ENCODE results near the gene CRTC3. TPM values are rescaled to one million over a fixed set of nuclear protein-coding genes. Genes with fewer than 3 reads are reported as not detected.
A peak's percentile ranks its signal among the peaks of the same experiment; 100 is the strongest.

Gene CRTC3
- total RNA-seq, 2 experiments from 2014 or later: 40.6 to 42.7 TPM

GRCh38 chr15:90584841-90585240 is 55.1 kb downstream of the CRTC3 start:
- no peak for DNase-seq
- Mint-ChIP-seq H3K27me3 (ENCODE audit: low read depth) (no peaks in the 10 kb centered on the region), H3K4me1 (ENCODE audit: low read depth) (peaks cover 69% of the 10 kb centered on the region), H3K27ac (no peak overlapping the region), H3K36me3 (ENCODE audit: low read depth) (peaks cover 11% of the 10 kb centered on the region), H3K9me3 (no peaks in the 10 kb centered on the region), H3K4me3 (no peak overlapping the region)
- CTCF ChIA-PET: interaction anchor here (0.6 to 1.8 kb wide), 6 partner anchors 12 to 210 kb away, joined by 3 to 8 read pairs (median 4); no protein-coding TSS in a partner anchor
- intact Hi-C loops (cut with micrococcal nuclease): no loop called here

GRCh38 chr15:90585863-90586262 is 56.1 kb downstream of the CRTC3 start:
- Mint-ChIP-seq H3K9me3 (no peaks in the 10 kb centered on the region), H3K27ac (no peak overlapping the region), H3K27me3 (ENCODE audit: low read depth) (no peaks in the 10 kb centered on the region), H3K4me1 (ENCODE audit: low read depth) (peaks cover 67% of the 10 kb centered on the region), H3K36me3 (ENCODE audit: low read depth) (peaks cover 11% of the 10 kb centered on the region), H3K4me3 (no peak overlapping the region)
- intact Hi-C loops (cut with micrococcal nuclease): no loop called here
- CTCF ChIA-PET: interaction anchor here (0.6 to 1.4 kb wide), 3 partner anchors 24 to 60 kb away, joined by 3 read pairs; no protein-coding TSS in a partner anchor
- DNase-seq: no peak

DNA sequence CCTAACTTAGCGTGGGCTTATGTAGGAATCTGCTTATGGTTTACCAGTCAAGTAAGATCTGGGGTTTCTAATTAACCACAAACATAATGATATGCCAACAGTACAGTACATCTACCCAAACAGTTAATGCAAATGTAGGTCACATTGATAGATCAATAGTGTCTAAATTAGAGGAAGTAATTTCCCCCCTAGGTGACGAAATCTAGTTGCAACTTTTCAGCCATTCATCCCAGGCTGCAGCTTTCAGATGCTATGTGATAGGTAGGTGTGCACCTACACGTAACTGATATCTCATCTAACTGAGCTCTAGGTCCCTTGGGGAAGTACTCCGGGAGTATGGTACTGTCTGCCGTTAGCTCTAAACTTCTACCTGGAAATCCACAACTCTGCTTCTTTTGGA is 57.2 kb downstream of the CRTC3 start:
- intact Hi-C loops (cut with micrococcal nuclease): no loop called here
- no peak for DNase-seq
- H3K9me3 Mint-ChIP-seq: no peaks in the 10 kb centered on the region
- H3K4me3 Mint-ChIP-seq: no peak overlapping the region
- peak overlapping the region; percentile 59 for H3K27ac Mint-ChIP-seq
- no peaks in the 10 kb centered on the region for H3K27me3 Mint-ChIP-seq (ENCODE audit: low read depth)
- H3K4me1 Mint-ChIP-seq (ENCODE audit: low read depth): peaks cover 58% of the 10 kb centered on the region
- peaks cover 9% of the 10 kb centered on the region for H3K36me3 Mint-ChIP-seq (ENCODE audit: low read depth)
- CTCF ChIA-PET: interaction anchor here (1.4 kb wide), 1 partner anchor 47 kb away, joined by 3 read pairs; no protein-coding TSS in a partner anchor

- H3K4me1 Mint-ChIP-seq (ENCODE audit: low read depth): peaks cover 58% of the 10 kb centered on the region
- DNase-seq: no peak
- peak overlapping the region; percentile 20 for H3K27ac Mint-ChIP-seq
- CTCF ChIA-PET: interaction anchor here (0.6 kb wide), 1 partner anchor 30 kb away, joined by 3 read pairs; no protein-coding TSS in a partner anchor
- no peaks in the 10 kb centered on the region for H3K27me3 Mint-ChIP-seq (ENCODE audit: low read depth)
- intact Hi-C loops (cut with micrococcal nuclease): no loop called here
- H3K36me3 Mint-ChIP-seq (ENCODE audit: low read depth): peaks cover 5% of the 10 kb centered on the region
- H3K9me3 Mint-ChIP-seq: no peaks in the 10 kb centered on the region
- no peak overlapping the region for H3K4me3 Mint-ChIP-seq
Observed at GRCh38 chr15:90588427-90588826, 58.7 kb downstream of the CRTC3 start.

DNA sequence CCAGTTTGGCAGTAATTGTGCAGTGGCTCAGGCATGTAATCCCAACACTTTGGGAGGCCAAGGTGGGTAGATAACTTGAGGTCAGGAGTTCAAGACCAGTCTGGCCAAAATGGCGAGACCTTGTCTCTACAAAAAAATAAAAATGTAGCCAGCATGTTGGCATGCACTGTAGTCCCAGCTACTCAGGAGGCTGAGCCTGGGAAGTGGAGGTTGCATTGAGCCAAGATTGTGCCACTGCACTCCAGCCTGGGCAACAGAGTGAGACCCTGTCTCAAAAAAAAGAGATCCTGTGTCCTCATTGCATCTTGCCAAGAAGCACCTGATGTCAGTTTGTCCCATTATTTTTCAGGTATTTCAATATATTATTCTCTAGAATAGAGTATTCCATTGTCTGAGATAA is 61.8 kb downstream of the CRTC3 start:
- no peak overlapping the region for H3K4me3 Mint-ChIP-seq
- CTCF ChIA-PET: interaction anchor here (0.6 to 1.8 kb wide), 5 partner anchors 9 to 71 kb away, joined by 3 to 8 read pairs (median 4); no protein-coding TSS in a partner anchor
- H3K4me1 Mint-ChIP-seq (ENCODE audit: low read depth): peaks cover 68% of the 10 kb centered on the region
- H3K36me3 Mint-ChIP-seq (ENCODE audit: low read depth): peaks cover 14% of the 10 kb centered on the region
- H3K9me3 Mint-ChIP-seq: no peaks in the 10 kb centered on the region
- intact Hi-C loops (cut with micrococcal nuclease): loop anchor here (5.0 kb wide), 1 partner anchor 359 kb away; the partner anchor contains the start of genes CIB1 and GDPGP1
- no peak for DNase-seq
- H3K27ac Mint-ChIP-seq: peak overlapping the region; percentile 99
- H3K27me3 Mint-ChIP-seq (ENCODE audit: low read depth): no peaks in the 10 kb centered on the region

- CTCF ChIA-PET: interaction anchor here (0.8 to 1.8 kb wide), 4 partner anchors 10 to 32 kb away, joined by 3 to 8 read pairs (median 5); no protein-coding TSS in a partner anchor
- intact Hi-C loops (cut with micrococcal nuclease): loop anchor here (5.0 kb wide), 1 partner anchor 360 kb away; the partner anchor contains the start of genes CIB1 and GDPGP1
- no peak for DNase-seq
Observed at GRCh38 chr15:90592131-90592881, 62.6 kb downstream of the CRTC3 start.

DNA sequence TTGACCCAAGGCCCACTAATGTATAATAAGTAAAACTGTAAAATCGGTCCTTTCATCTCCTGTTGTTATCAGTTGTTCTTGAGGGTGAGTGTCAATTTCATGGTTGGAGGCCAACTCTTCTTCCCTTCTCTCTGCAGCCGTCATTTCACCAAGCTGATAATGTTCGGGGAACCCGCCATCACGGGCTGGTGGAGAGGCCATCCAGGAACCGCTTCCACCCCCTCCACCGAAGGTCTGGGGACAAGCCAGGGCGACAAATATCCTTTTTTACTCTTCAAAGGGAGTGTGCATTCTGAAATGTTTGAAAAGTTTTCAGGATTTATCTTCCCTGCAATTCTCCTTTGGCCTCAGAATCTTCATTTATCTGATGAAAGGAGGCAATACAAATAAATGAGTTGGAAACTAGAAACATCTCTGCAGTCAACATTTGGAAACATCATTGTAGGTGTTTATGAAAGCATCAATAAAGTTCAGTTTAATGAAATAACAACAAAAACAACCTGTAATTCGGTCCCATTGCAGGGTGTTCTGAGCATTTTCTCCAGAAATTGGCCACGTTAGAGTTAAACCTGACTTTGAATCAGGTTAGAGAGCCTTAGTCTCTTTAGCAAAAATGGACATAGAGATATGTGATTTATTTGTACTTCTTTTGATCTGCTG is 63.9 kb downstream of the CRTC3 start:
- peaks cover 18% of the 10 kb centered on the region for H3K36me3 Mint-ChIP-seq (ENCODE audit: low read depth)
- DNase-seq: no peak
- H3K4me1 Mint-ChIP-seq (ENCODE audit: low read depth): peaks cover 73% of the 10 kb centered on the region
- intact Hi-C loops (cut with micrococcal nuclease): loop anchor here (1.0 to 5.0 kb wide), 7 partner anchors 12 to 361 kb away; partner anchors contain the start of genes CIB1, GDPGP1 and IQGAP1
- peak overlapping the region; percentile 99 for H3K27ac Mint-ChIP-seq
- CTCF ChIA-PET: interaction anchor here (0.6 to 1.0 kb wide), 2 partner anchors 10 to 246 kb away, joined by 3 read pairs; no protein-coding TSS in a partner anchor
- H3K9me3 Mint-ChIP-seq: no peaks in the 10 kb centered on the region
- H3K4me3 Mint-ChIP-seq: peak overlapping the region; percentile 77
- no peaks in the 10 kb centered on the region for H3K27me3 Mint-ChIP-seq (ENCODE audit: low read depth)

More at GRCh38 chr15:90592131-90592881, 62.6 kb downstream of the CRTC3 start:
- H3K9me3 Mint-ChIP-seq: no peaks in the 10 kb centered on the region
- no peak overlapping the region for H3K4me3 Mint-ChIP-seq
- H3K27ac Mint-ChIP-seq: peak overlapping the region; percentile 99
- no peaks in the 10 kb centered on the region for H3K27me3 Mint-ChIP-seq (ENCODE audit: low read depth)
- peaks cover 13% of the 10 kb centered on the region for H3K36me3 Mint-ChIP-seq (ENCODE audit: low read depth)
- peaks cover 69% of the 10 kb centered on the region for H3K4me1 Mint-ChIP-seq (ENCODE audit: low read depth)

GRCh38 chr15:90594301-90594738 is 64.6 kb downstream of the CRTC3 start:
- Mint-ChIP-seq H3K4me3 (peak overlapping the region; percentile 77), H3K27me3 (ENCODE audit: low read depth) (no peaks in the 10 kb centered on the region), H3K4me1 (ENCODE audit: low read depth) (peaks cover 77% of the 10 kb centered on the region), H3K27ac (peak overlapping the region; percentile 99), H3K36me3 (ENCODE audit: low read depth) (peaks cover 18% of the 10 kb centered on the region), H3K9me3 (no peaks in the 10 kb centered on the region)
- CTCF ChIA-PET: interaction anchor here (0.6 to 1.0 kb wide), 2 partner anchors 9 to 246 kb away, joined by 3 read pairs; no protein-coding TSS in a partner anchor
- intact Hi-C loops (cut with micrococcal nuclease): loop anchor here (1.0 to 5.0 kb wide), 7 partner anchors 13 to 362 kb away; partner anchors contain the start of genes CIB1, GDPGP1 and IQGAP1
- peak; percentile 97 for DNase-seq

DNA sequence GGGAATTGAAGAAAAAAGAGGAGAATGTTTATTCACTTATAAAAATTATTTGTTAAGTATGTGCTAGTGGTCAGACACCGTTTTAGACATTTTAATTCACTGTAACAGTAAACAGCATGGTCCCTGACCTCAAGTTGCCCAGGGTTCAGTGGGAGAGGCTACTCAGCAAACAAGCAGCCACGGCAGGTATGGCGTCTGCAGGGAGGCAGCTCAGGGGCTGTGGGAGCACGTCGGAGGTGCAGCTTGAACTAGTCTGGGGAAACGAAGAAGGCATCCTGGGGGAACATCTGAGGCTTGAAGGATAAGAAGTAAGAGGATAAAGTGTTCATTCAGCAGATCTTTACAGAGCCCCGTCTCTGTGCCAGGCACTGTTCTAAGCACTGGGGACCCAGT is 66.0 kb downstream of the CRTC3 start:
- DNase-seq: peak; percentile 13
- CTCF ChIA-PET: interaction anchor here (0.6 to 1.6 kb wide), 2 partner anchors 26 to 224 kb away, joined by 4 read pairs; no protein-coding TSS in a partner anchor
- intact Hi-C loops (cut with micrococcal nuclease): loop anchor here (2.0 kb wide), 2 partner anchors 65 to 177 kb away; no protein-coding TSS in a partner anchor
- Mint-ChIP-seq H3K27ac (peak overlapping the region; percentile 99), H3K4me1 (ENCODE audit: low read depth) (peaks cover 87% of the 10 kb centered on the region), H3K36me3 (ENCODE audit: low read depth) (peaks cover 20% of the 10 kb centered on the region), H3K9me3 (no peaks in the 10 kb centered on the region), H3K27me3 (ENCODE audit: low read depth) (no peaks in the 10 kb centered on the region), H3K4me3 (no peak overlapping the region)

DNA sequence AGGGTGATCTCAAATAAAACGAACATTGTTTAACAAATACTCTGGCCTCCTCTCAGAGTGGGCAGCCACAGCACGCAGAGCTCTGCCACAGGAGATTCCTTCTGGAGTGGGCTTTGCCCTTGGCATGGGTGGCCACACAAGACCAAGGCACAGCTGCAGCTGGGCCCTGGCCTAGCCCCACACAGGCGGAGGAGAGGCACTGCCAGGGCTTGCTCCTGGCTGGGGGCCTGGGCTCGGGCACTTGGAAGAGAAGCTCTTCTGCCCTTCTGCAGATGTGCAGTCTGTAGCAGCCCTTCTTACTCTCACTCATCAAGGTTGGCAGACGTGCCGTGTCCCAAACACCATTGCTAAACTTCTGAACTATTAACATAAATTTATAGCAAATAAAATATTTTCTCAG is 67.2 kb downstream of the CRTC3 start:
- Mint-ChIP-seq H3K9me3 (no peaks in the 10 kb centered on the region), H3K4me3 (no peak overlapping the region), H3K27ac (peak overlapping the region; percentile 99), H3K27me3 (ENCODE audit: low read depth) (no peaks in the 10 kb centered on the region), H3K36me3 (ENCODE audit: low read depth) (peaks cover 24% of the 10 kb centered on the region), H3K4me1 (ENCODE audit: low read depth) (peaks cover 87% of the 10 kb centered on the region)
- intact Hi-C loops (cut with micrococcal nuclease): loop anchor here (2.0 kb wide), 1 partner anchor 66 kb away; no protein-coding TSS in a partner anchor
- CTCF ChIA-PET: interaction anchor here (0.8 to 1.6 kb wide), 2 partner anchors 12 to 28 kb away, joined by 4 read pairs; no protein-coding TSS in a partner anchor
- no peak for DNase-seq

- peaks cover 26% of the 10 kb centered on the region for H3K36me3 Mint-ChIP-seq (ENCODE audit: low read depth)
- CTCF ChIA-PET: interaction anchor here (1.3 to 1.6 kb wide), 3 partner anchors 13 to 67 kb away, joined by 4 to 7 read pairs (median 4); no protein-coding TSS in a partner anchor
- no peak for DNase-seq
- no peak overlapping the region for H3K4me3 Mint-ChIP-seq
- no peaks in the 10 kb centered on the region for H3K9me3 Mint-ChIP-seq
- no peaks in the 10 kb centered on the region for H3K27me3 Mint-ChIP-seq (ENCODE audit: low read depth)
- intact Hi-C loops (cut with micrococcal nuclease): loop anchor here (2.0 kb wide), 1 partner anchor 67 kb away; no protein-coding TSS in a partner anchor
- H3K27ac Mint-ChIP-seq: peak overlapping the region; percentile 99
- peaks cover 82% of the 10 kb centered on the region for H3K4me1 Mint-ChIP-seq (ENCODE audit: low read depth)
Observed at GRCh38 chr15:90597577-90597976, 67.9 kb downstream of the CRTC3 start.
